HG03045 (cell line): Measurements from ENCODE around the gene TGM5.

Experiments used
- ATAC-seq: cut with Tn5 transposase; IDR thresholded peaks from one replicate; pipeline ENCODE4 v1.9.1; 2021; ENCODE audit warnings: mild to moderate bottlenecking, moderate library complexity; ENCODE audit not compliant: unreplicated experiment

TGM5 gene

GRCh38 chr15:43219929-43220928 lies 46.5 kb downstream of the TGM5 start:
- no peak for ATAC-seq

- no peak for ATAC-seq
Observed at GRCh38 chr15:43218908-43219706, 47.6 kb downstream of the TGM5 start.

GRCh38 chr15:43215961-43216360 lies 50.8 kb downstream of the TGM5 start:
- no peak for ATAC-seq

GRCh38 chr15:43214592-43215295 lies 52.0 kb downstream of the TGM5 start:
- no peak for ATAC-seq

- no peak for ATAC-seq
Observed at GRCh38 chr15:43214169-43214568, 52.6 kb downstream of the TGM5 start.

- ATAC-seq = no peak
Observed at GRCh38 chr15:43213466-43213865, 53.3 kb downstream of the TGM5 start.

GRCh38 chr15:43212951-43213350 lies 53.8 kb downstream of the TGM5 start:
- no peak for ATAC-seq

- ATAC-seq = no peak
Observed at GRCh38 chr15:43212299-43212698, 54.4 kb downstream of the TGM5 start.

GRCh38 chr15:43211224-43211735 lies 55.4 kb downstream of the TGM5 start:
- ATAC-seq = no peak

- no peak for ATAC-seq
Observed at GRCh38 chr15:43210807-43211206, 55.9 kb downstream of the TGM5 start.

GRCh38 chr15:43210172-43210745 lies 56.5 kb downstream of the TGM5 start:
- ATAC-seq = no peak

GRCh38 chr15:43209059-43209824 lies 57.5 kb downstream of the TGM5 start:
- ATAC-seq = no peak

GRCh38 chr15:43208052-43209002 lies 58.4 kb downstream of the TGM5 start:
- no peak for ATAC-seq

- no peak for ATAC-seq
Observed at GRCh38 chr15:43207024-43207423, 59.7 kb downstream of the TGM5 start.

- no peak for ATAC-seq
Observed at GRCh38 chr15:43206054-43206453, 60.7 kb downstream of the TGM5 start.

- ATAC-seq = no peak
Observed at GRCh38 chr15:43204016-43204901, 62.5 kb downstream of the TGM5 start.

GRCh38 chr15:43199945-43200488 lies 66.7 kb downstream of the TGM5 start:
- ATAC-seq = no peak
